MCF 10A (cell line): ENCODE results near the gene MBOAT1. TPM values are rescaled to one million over a fixed set of nuclear protein-coding genes. Genes with fewer than 3 reads are reported as not detected.

ENCODE experiments used
- BruUV-seq: library from RNA; stranded (reverse); fragments of 400-500 nt; replicated peaks from 2 replicates; lab custom pipeline; 2021; lab: Mats Ljungman, UMichigan
- CTCF ChIA-PET: fragments of 300-600 bp; sonication (Branson Sonifier 250); formaldehyde crosslinking; extraction: SDS; loops from one replicate; lab custom pipeline; 2021; ENCODE audit warnings: antibody characterized with exemption, inconsistent platforms; lab: Yijun Ruan, JAX
- POLR2A ChIA-PET: fragments of 300-600, 350-650 bp; sonication (Branson Sonifier 250); formaldehyde crosslinking; extraction: SDS; loops from one replicate; lab custom pipeline; 2020; ENCODE audit warnings: antibody characterized with exemption, inconsistent platforms; lab: Yijun Ruan, JAX
- DNase-seq: peaks from one replicate; pipeline ENCODE4 v3.0.0-alpha.2; 2018; ENCODE audit not compliant: unreplicated experiment
- H3K27ac Mint-ChIP-seq: one replicate; pipeline ENCODE4 v1.8.0; 2022; ENCODE audit warnings: mild to moderate bottlenecking, low read depth, mixed read lengths; ENCODE audit not compliant: unreplicated experiment
- H3K27me3 Mint-ChIP-seq: one replicate; pipeline ENCODE4 v1.8.0; 2022; ENCODE audit warnings: mixed read lengths; ENCODE audit not compliant: insufficient read depth, unreplicated experiment
- H3K36me3 Mint-ChIP-seq: one replicate; pipeline ENCODE4 v1.8.0; 2022; ENCODE audit warnings: mild to moderate bottlenecking, moderate library complexity, mixed read lengths; ENCODE audit not compliant: insufficient read depth, unreplicated experiment
- H3K4me1 Mint-ChIP-seq: one replicate; pipeline ENCODE4 v1.8.0; 2022; ENCODE audit warnings: mixed read lengths; ENCODE audit not compliant: insufficient read depth, unreplicated experiment
- H3K4me3 Mint-ChIP-seq: one replicate; pipeline ENCODE4 v1.8.0; 2022; ENCODE audit warnings: mild to moderate bottlenecking, moderate library complexity, mixed read lengths; ENCODE audit not compliant: unreplicated experiment
- H3K9me3 Mint-ChIP-seq: one replicate; pipeline ENCODE4 v1.8.0; 2022; ENCODE audit warnings: mixed read lengths; ENCODE audit not compliant: unreplicated experiment
- CTCF ChIP-seq: fragments of 200-600 bp; IDR thresholded peaks from one replicate; pipeline ENCODE4 v1.8.0; 2022; ENCODE audit warnings: antibody characterized with exemption, mild to moderate bottlenecking; ENCODE audit not compliant: unreplicated experiment
- intact Hi-C: fragments of 100-400 bp; cut with micrococcal nuclease; formaldehyde crosslinking; loops from 2 replicates; pipeline ENCODE4 v1.14.1; 2022
- total RNA-seq: library from RNA; stranded (reverse); gene quantifications from 2 replicates; pipeline ENCODE4 v1.2.3, GENCODE V29; 2022

Gene MBOAT1
- total RNA-seq, 1 experiment from 2014 or later = 6.3 TPM

- POLR2A ChIA-PET = no interaction called here
- TF ChIP-seq CTCF = no peak
- BruUV-seq = no TSS peak
- no peaks in the 10 kb centered on the region for H3K36me3 Mint-ChIP-seq
- H3K9me3 Mint-ChIP-seq = no peaks in the 10 kb centered on the region
- H3K4me3 Mint-ChIP-seq = no peak overlapping the region
- H3K4me1 Mint-ChIP-seq = no peaks in the 10 kb centered on the region
- no peak for DNase-seq
- H3K27me3 Mint-ChIP-seq = no peaks in the 10 kb centered on the region
- intact Hi-C loops = loop anchor here (1.0 to 10.0 kb wide), 6 partner anchors 201 to 1460 kb away; no protein-coding TSS in a partner anchor
- H3K27ac Mint-ChIP-seq = no peak overlapping the region
- CTCF ChIA-PET = interaction anchor here (0.6 to 2.7 kb wide), 16 partner anchors 11 to 1527 kb away, joined by 3 to 23 read pairs (median 4); no protein-coding TSS in a partner anchor
These were observed 156.4 kb downstream of the MBOAT1 start for GRCh38 chr6:20055916-20056315.

Other genes with a start within 250 kb of the MBOAT1 start
- gene E2F3, start 189.4 kb upstream of the MBOAT1 start, total RNA-seq = 18.5 and 18.7 TPM in 2 replicates